Nephron progenitor cell (in vitro differentiated cells): ENCODE data around the gene NCMAP.

Source experiments
- DNase-seq: peaks from one replicate; pipeline ENCODE4 v3.0.0; 2021
- H3K27ac Mint-ChIP-seq: 2 replicates; pipeline ENCODE4 v1.8.0; 2021; ENCODE audit warnings: mild to moderate bottlenecking, moderate library complexity, mixed read lengths
- H3K27me3 Mint-ChIP-seq: 2 replicates; pipeline ENCODE4 v1.8.0; 2021; ENCODE audit warnings: mild to moderate bottlenecking, low read depth, mixed read lengths; ENCODE audit not compliant: poor library complexity
- H3K36me3 Mint-ChIP-seq: 2 replicates; pipeline ENCODE4 v1.8.0; 2021; ENCODE audit warnings: low read depth, mixed read lengths
- H3K4me1 Mint-ChIP-seq: 2 replicates; pipeline ENCODE4 v1.8.0; 2021; ENCODE audit warnings: mixed read lengths
- H3K4me3 Mint-ChIP-seq: 2 replicates; pipeline ENCODE4 v1.8.0; 2021; ENCODE audit warnings: mild to moderate bottlenecking, moderate library complexity, mixed read lengths
- H3K9me3 Mint-ChIP-seq: 2 replicates; pipeline ENCODE4 v1.8.0; 2021; ENCODE audit warnings: mild to moderate bottlenecking, moderate library complexity, mixed read lengths
- TF ChIP-seq, protein P1 (sequence below): fragments of 200-600 bp; sonication (generic); IDR thresholded peaks from 2 replicates; pipeline ENCODE4 v1.5.0; 2021; ENCODE audit warnings: antibody characterized with exemption

NCMAP gene

DNA sequence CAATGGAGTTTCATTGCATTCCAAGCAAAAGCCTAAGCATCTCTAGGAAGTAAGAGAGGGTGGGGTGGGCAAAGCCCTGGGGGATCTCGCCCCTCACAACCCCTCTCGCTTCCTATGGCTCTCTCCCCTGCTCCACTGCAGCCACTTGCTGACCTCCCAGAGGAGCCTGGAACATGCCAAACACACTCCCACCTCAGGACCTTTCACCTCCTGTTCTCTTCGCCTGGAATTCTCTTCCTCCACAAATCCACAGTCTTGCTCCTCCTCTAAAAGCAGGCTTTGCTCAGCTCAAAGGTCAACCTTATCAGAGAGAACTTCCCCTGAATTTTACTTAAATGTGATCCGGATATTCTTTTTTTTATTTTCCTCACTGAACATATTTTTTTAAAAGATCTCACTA is 66.3 kb downstream of the NCMAP start:
- peaks cover 21% of the 10 kb centered on the region for H3K4me1 Mint-ChIP-seq
- DNase-seq = peak; percentile 14
- TF ChIP-seq, protein P1, sequence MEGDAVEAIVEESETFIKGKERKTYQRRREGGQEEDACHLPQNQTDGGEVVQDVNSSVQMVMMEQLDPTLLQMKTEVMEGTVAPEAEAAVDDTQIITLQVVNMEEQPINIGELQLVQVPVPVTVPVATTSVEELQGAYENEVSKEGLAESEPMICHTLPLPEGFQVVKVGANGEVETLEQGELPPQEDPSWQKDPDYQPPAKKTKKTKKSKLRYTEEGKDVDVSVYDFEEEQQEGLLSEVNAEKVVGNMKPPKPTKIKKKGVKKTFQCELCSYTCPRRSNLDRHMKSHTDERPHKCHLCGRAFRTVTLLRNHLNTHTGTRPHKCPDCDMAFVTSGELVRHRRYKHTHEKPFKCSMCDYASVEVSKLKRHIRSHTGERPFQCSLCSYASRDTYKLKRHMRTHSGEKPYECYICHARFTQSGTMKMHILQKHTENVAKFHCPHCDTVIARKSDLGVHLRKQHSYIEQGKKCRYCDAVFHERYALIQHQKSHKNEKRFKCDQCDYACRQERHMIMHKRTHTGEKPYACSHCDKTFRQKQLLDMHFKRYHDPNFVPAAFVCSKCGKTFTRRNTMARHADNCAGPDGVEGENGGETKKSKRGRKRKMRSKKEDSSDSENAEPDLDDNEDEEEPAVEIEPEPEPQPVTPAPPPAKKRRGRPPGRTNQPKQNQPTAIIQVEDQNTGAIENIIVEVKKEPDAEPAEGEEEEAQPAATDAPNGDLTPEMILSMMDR = no peak
- H3K9me3 Mint-ChIP-seq = peaks cover 15% of the 10 kb centered on the region
- H3K36me3 Mint-ChIP-seq = no peaks in the 10 kb centered on the region
- H3K27ac Mint-ChIP-seq = peak overlapping the region; percentile 21
- peaks cover 6% of the 10 kb centered on the region for H3K27me3 Mint-ChIP-seq
- H3K4me3 Mint-ChIP-seq = no peak overlapping the region

- Mint-ChIP-seq H3K36me3 (no peaks in the 10 kb centered on the region), H3K27me3 (peaks cover 31% of the 10 kb centered on the region), H3K4me1 (no peaks in the 10 kb centered on the region), H3K27ac (no peak overlapping the region), H3K9me3 (peaks cover 8% of the 10 kb centered on the region), H3K4me3 (no peak overlapping the region)
- no peak for DNase-seq
- TF ChIP-seq, protein P1 = no peak
Observed at GRCh38 chr1:24632832-24633175, 76.9 kb downstream of the NCMAP start.

GRCh38 chr1:24635195-24635843 is 79.4 kb downstream of the NCMAP start:
- H3K9me3 Mint-ChIP-seq = no peaks in the 10 kb centered on the region
- H3K4me3 Mint-ChIP-seq = no peak overlapping the region
- H3K4me1 Mint-ChIP-seq = peaks cover 8% of the 10 kb centered on the region
- TF ChIP-seq, protein P1 = peak; percentile 49
- no peaks in the 10 kb centered on the region for H3K36me3 Mint-ChIP-seq
- peaks cover 37% of the 10 kb centered on the region for H3K27me3 Mint-ChIP-seq
- no peak for DNase-seq
- no peak overlapping the region for H3K27ac Mint-ChIP-seq

DNA sequence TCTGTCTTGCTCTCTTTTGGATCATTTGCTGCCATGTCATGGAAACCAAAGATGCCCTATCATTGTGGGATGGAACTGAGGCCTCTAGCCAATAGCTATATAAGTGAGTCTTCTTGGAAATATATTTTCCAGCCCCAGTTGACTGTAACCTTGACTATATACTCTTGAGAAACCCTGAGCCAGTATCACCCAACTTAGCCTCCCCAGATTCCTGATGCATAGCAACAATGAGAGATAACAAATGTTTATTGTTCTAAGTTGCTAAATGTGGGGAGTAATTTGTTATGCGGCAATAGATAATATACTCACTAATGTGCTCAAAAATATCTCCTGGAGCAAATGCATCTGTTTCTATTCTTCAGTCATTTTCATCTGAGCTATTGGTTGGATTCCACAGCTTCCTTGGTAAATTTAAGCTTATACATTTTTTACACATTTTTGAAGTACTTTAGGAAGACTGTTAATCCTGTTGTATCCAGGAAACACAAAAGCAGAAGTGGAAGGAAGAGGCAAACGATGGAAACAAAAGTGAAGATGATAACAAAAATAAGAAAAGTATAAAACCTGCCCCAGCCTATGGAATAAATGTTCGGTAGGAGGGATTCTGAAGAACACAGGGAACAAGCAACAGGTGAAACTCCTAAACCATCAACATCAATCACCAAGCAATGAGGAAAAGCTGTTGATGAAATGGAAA is 80.9 kb downstream of the NCMAP start:
- Mint-ChIP-seq H3K27ac (no peak overlapping the region), H3K4me1 (peaks cover 15% of the 10 kb centered on the region), H3K9me3 (no peaks in the 10 kb centered on the region), H3K4me3 (no peak overlapping the region), H3K36me3 (no peaks in the 10 kb centered on the region), H3K27me3 (peaks cover 37% of the 10 kb centered on the region)
- DNase-seq = no peak
- TF ChIP-seq, protein P1 = no peak

DNA sequence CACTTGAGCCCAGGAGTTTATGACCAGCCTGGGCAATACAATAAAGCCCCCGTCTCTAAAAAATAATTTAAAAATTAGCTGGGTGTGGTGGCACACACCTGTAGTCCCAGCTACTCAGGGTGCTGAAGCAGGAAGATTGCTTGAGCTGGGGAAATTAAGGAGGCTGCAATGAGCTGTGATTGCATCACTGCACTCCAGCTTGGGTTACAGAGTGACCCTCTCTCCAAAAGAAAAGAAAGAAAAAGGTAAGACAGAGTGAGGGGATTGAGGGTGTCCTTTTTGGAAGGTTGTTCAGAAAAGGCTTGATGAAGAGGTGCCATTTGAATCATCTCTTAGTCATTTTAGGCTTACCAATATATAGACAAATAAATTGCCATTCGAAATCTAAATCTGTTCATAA is 83.2 kb downstream of the NCMAP start:
- H3K9me3 Mint-ChIP-seq = no peaks in the 10 kb centered on the region
- no peak for DNase-seq
- TF ChIP-seq, protein P1 = no peak
- H3K4me3 Mint-ChIP-seq = peak overlapping the region; percentile 50
- no peak overlapping the region for H3K27ac Mint-ChIP-seq
- H3K27me3 Mint-ChIP-seq = peaks cover 34% of the 10 kb centered on the region
- H3K36me3 Mint-ChIP-seq = no peaks in the 10 kb centered on the region
- peaks cover 23% of the 10 kb centered on the region for H3K4me1 Mint-ChIP-seq

GRCh38 chr1:24639881-24640280 is 84.0 kb downstream of the NCMAP start:
- DNase-seq = no peak
- H3K36me3 Mint-ChIP-seq = peaks cover under 1% of the 10 kb centered on the region
- no peak overlapping the region for H3K27ac Mint-ChIP-seq
- TF ChIP-seq, protein P1 = no peak
- peaks cover 34% of the 10 kb centered on the region for H3K27me3 Mint-ChIP-seq
- peak overlapping the region; percentile 50 for H3K4me3 Mint-ChIP-seq
- H3K9me3 Mint-ChIP-seq = no peaks in the 10 kb centered on the region
- peaks cover 31% of the 10 kb centered on the region for H3K4me1 Mint-ChIP-seq
